Measurements from ENCODE around the gene KLK5. TPM values are rescaled to one million over a fixed set of nuclear protein-coding genes. Genes with fewer than 3 reads are reported as not detected.

Gene KLK5
- total and polyA plus RNA-seq, 8 donors, result 0.21 to 0.99 (median 0.46) TPM; not detected in 1

GRCh38 chr19:50894478-50895356, 58.1 kb downstream of the KLK5 start:
- no peak overlapping the region for H3K4me3 ChIP-seq
- H3K4me1 ChIP-seq, result no peaks in the 10 kb centered on the region
- DNase-seq (no peak), ATAC-seq (no peak)
- intact Hi-C loops (cut with DNase I), result no loop called here
- H3K27ac ChIP-seq, result no peak overlapping the region
- H3K9me3 ChIP-seq, result no peaks in the 10 kb centered on the region
- peaks cover 0 to 39% of the 10 kb centered on the region in 2 donors for H3K27me3 ChIP-seq
- TF ChIP-seq CTCF (IDR thresholded peaks at IDR 0.05), result no peak
- H3K36me3 ChIP-seq, result no peaks in the 10 kb centered on the region

Other genes starting within 250 kb of the KLK5 start
- gene SHANK1, start 233.2 kb downstream of the KLK5 start, total RNA-seq, result 1 to 10 TPM in 1 of 2 donors, under 1 TPM in 1; 0.21 to 1.4 TPM
- 1 to 10 TPM; 4.2 to 7.5 (median 5.6) TPM for gene SHANK1, start 233.2 kb downstream of the KLK5 start, polyA plus RNA-seq (ENCODE audit: insufficient read length in 6 of 6)
- 10 to 100 TPM; 13.7 to 49.1 TPM for gene CLEC11A, start 229.7 kb downstream of the KLK5 start, total RNA-seq
- 10 to 100 TPM; 37.7 to 44.7 (median 40.3) TPM for gene CLEC11A, start 229.7 kb downstream of the KLK5 start, polyA plus RNA-seq (ENCODE audit: insufficient read length in 6 of 6)
- gene GPR32, start 182.6 kb downstream of the KLK5 start, total RNA-seq, result not detected
- not detected for gene GPR32, start 182.6 kb downstream of the KLK5 start, polyA plus RNA-seq (ENCODE audit: insufficient read length in 6 of 6)
- gene ACP4, start 162.6 kb downstream of the KLK5 start, total RNA-seq, result not detected
- under 1 TPM in 4 of 6 donors, not detected in 2; 0.12 to 0.42 (median 0.16) TPM for gene ACP4, start 162.6 kb downstream of the KLK5 start, polyA plus RNA-seq (ENCODE audit: insufficient read length in 6 of 6)
- under 1 TPM; 0.41 to 0.76 TPM for gene KLK1, start 129.3 kb downstream of the KLK5 start, total RNA-seq
- under 1 TPM; 0.29 to 0.75 (median 0.60) TPM for gene KLK1, start 129.3 kb downstream of the KLK5 start, polyA plus RNA-seq (ENCODE audit: insufficient read length in 6 of 6)
- gene KLK15, start 119.5 kb downstream of the KLK5 start, total RNA-seq, result not detected
- gene KLK15, start 119.5 kb downstream of the KLK5 start, polyA plus RNA-seq (ENCODE audit: insufficient read length in 6 of 6), result not detected
- not detected for gene KLK3, start 98.1 kb downstream of the KLK5 start, total RNA-seq
- not detected for gene KLK3, start 98.1 kb downstream of the KLK5 start, polyA plus RNA-seq (ENCODE audit: insufficient read length in 6 of 6)
- gene KLK2, start 79.6 kb downstream of the KLK5 start, total RNA-seq, result not detected
- not detected for gene KLK2, start 79.6 kb downstream of the KLK5 start, polyA plus RNA-seq (ENCODE audit: insufficient read length in 6 of 6)
- not detected for gene KLK4, start 41.6 kb downstream of the KLK5 start, total RNA-seq
- not detected for gene KLK4, start 41.6 kb downstream of the KLK5 start, polyA plus RNA-seq (ENCODE audit: insufficient read length in 6 of 6)
- not detected for gene KLK6, start 16.6 kb upstream of the KLK5 start, total RNA-seq
- under 1 TPM; 0.15 to 0.47 (median 0.29) TPM for gene KLK6, start 16.6 kb upstream of the KLK5 start, polyA plus RNA-seq (ENCODE audit: insufficient read length in 6 of 6)
- gene KLK7, start 30.9 kb upstream of the KLK5 start, total RNA-seq, result under 1 TPM in 1 of 2 donors, not detected in 1; 0.55 TPM
- under 1 TPM in 3 of 6 donors, not detected in 3; 0.08 to 0.09 (median 0.08) TPM for gene KLK7, start 30.9 kb upstream of the KLK5 start, polyA plus RNA-seq (ENCODE audit: insufficient read length in 6 of 6)
- not detected for gene KLK8, start 48.6 kb upstream of the KLK5 start, total RNA-seq
- under 1 TPM in 1 of 6 donors, not detected in 5; 0.24 TPM for gene KLK8, start 48.6 kb upstream of the KLK5 start, polyA plus RNA-seq (ENCODE audit: insufficient read length in 6 of 6)
- gene KLK10, start 66.7 kb upstream of the KLK5 start, total RNA-seq, result 1 to 10 TPM; 1.3 to 3.4 TPM
- 1 to 10 TPM in 2 of 6 donors, under 1 TPM in 4; 0.35 to 2.1 (median 0.68) TPM for gene KLK10, start 66.7 kb upstream of the KLK5 start, polyA plus RNA-seq (ENCODE audit: insufficient read length in 6 of 6)
- gene KLK11, start 73.6 kb upstream of the KLK5 start, total RNA-seq, result 1 to 10 TPM; 3.6 to 7.2 TPM
- 1 to 10 TPM; 1.6 to 5.3 (median 3.2) TPM for gene KLK11, start 73.6 kb upstream of the KLK5 start, polyA plus RNA-seq (ENCODE audit: insufficient read length in 6 of 6)
- gene KLK12, start 82.0 kb upstream of the KLK5 start, total RNA-seq, result under 1 TPM in 1 of 2 donors, not detected in 1; 0.39 TPM
- 1 to 10 TPM in 2 of 6 donors, under 1 TPM in 4; 0.31 to 1.3 (median 0.65) TPM for gene KLK12, start 82.0 kb upstream of the KLK5 start, polyA plus RNA-seq (ENCODE audit: insufficient read length in 6 of 6)
- gene KLK13, start 112.1 kb upstream of the KLK5 start, total RNA-seq, result 1 to 10 TPM in 1 of 2 donors, under 1 TPM in 1; 0.38 to 1.8 TPM
- under 1 TPM; 0.16 to 0.56 (median 0.22) TPM for gene KLK13, start 112.1 kb upstream of the KLK5 start, polyA plus RNA-seq (ENCODE audit: insufficient read length in 6 of 6)
- gene KLK14, start 129.8 kb upstream of the KLK5 start, total RNA-seq, result under 1 TPM; 0.26 to 0.37 TPM
- gene KLK14, start 129.8 kb upstream of the KLK5 start, polyA plus RNA-seq (ENCODE audit: insufficient read length in 6 of 6), result under 1 TPM in 4 of 6 donors, not detected in 2; 0.17 to 0.45 (median 0.23) TPM
- gene CTU1, start 155.4 kb upstream of the KLK5 start, total RNA-seq, result 1 to 10 TPM; 7.4 to 9.9 TPM
- 1 to 10 TPM; 1.6 to 3.7 (median 2.3) TPM for gene CTU1, start 155.4 kb upstream of the KLK5 start, polyA plus RNA-seq (ENCODE audit: insufficient read length in 6 of 6)
- 10 to 100 TPM in 1 of 2 donors, 1 to 10 TPM in 1; 8.0 to 46.5 TPM for gene SIGLEC9, start 171.9 kb upstream of the KLK5 start, total RNA-seq
- gene SIGLEC9, start 171.9 kb upstream of the KLK5 start, polyA plus RNA-seq (ENCODE audit: insufficient read length in 6 of 6), result 1 to 10 TPM in 3 of 6 donors, under 1 TPM in 3; 0.63 to 1.7 (median 1.1) TPM
- 10 to 100 TPM in 1 of 2 donors, 1 to 10 TPM in 1; 7.3 to 10.4 TPM for gene SIGLEC7, start 189.3 kb upstream of the KLK5 start, total RNA-seq
- under 1 TPM; 0.63 to 0.91 (median 0.76) TPM for gene SIGLEC7, start 189.3 kb upstream of the KLK5 start, polyA plus RNA-seq (ENCODE audit: insufficient read length in 6 of 6)